ENCODE data around the gene TRMO. TPM values are rescaled to one million over a fixed set of nuclear protein-coding genes. Genes with fewer than 3 reads are reported as not detected.

The TRMO gene
- total RNA-seq, 1 donor from 2014 or later = 12.7 TPM

DNA sequence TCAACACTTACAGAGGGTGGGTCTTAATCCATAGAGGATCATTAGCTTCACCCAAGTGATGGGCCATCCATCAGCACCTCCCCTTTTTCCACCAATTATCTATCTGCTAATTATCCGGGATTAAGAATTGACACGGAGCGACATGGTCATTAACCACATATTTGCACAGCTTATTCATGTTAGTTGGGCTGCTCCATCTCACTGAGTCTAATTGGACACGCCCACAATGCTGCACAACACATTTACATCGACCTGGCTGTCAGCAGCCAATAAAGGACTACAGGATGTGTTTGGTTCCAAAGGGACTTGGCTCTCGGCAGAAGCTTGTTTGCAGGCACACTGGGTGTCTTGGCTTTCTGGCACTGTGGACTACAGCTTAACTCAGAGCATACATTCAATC, 47.7 kb downstream of the TRMO start:
- H3K27me3 Mint-ChIP-seq (ENCODE audit: low read depth) = peaks cover 63% of the 10 kb centered on the region
- TF ChIP-seq, protein P1, sequence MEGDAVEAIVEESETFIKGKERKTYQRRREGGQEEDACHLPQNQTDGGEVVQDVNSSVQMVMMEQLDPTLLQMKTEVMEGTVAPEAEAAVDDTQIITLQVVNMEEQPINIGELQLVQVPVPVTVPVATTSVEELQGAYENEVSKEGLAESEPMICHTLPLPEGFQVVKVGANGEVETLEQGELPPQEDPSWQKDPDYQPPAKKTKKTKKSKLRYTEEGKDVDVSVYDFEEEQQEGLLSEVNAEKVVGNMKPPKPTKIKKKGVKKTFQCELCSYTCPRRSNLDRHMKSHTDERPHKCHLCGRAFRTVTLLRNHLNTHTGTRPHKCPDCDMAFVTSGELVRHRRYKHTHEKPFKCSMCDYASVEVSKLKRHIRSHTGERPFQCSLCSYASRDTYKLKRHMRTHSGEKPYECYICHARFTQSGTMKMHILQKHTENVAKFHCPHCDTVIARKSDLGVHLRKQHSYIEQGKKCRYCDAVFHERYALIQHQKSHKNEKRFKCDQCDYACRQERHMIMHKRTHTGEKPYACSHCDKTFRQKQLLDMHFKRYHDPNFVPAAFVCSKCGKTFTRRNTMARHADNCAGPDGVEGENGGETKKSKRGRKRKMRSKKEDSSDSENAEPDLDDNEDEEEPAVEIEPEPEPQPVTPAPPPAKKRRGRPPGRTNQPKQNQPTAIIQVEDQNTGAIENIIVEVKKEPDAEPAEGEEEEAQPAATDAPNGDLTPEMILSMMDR (IDR thresholded peaks at IDR 0.05; ENCODE audit: unreplicated experiment) = no peak
- H3K4me3 Mint-ChIP-seq = no peak overlapping the region
- H3K27ac Mint-ChIP-seq = no peak overlapping the region
- no peaks in the 10 kb centered on the region for H3K36me3 Mint-ChIP-seq
- peaks cover 2% of the 10 kb centered on the region for H3K4me1 Mint-ChIP-seq
- no peak for DNase-seq (ENCODE audit: low spot score in 2 of 2, unreplicated experiment in 2 of 2)
- no peaks in the 10 kb centered on the region for H3K9me3 Mint-ChIP-seq

DNA sequence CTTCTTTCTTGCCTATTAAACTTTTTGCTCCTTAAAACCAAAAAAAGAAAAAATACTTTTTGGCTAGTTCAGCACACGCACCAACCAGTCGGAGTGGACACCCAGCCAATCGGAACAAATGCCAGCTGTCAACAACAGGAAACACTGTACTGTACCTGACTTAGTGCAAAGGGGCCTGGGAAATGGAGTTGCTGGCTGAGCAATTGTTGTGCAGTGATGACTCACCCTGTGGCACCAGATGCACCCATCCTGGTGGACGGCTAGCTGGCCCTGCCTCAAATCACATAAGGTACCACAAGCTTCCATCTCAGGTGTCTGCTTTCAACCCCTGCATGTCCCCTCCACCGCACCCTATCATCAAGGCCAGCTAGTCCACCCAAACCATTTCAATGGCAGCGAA, 48.4 kb downstream of the TRMO start:
- Mint-ChIP-seq H3K4me3 (no peak overlapping the region), H3K27me3 (ENCODE audit: low read depth) (peaks cover 66% of the 10 kb centered on the region), H3K36me3 (no peaks in the 10 kb centered on the region)

DNA sequence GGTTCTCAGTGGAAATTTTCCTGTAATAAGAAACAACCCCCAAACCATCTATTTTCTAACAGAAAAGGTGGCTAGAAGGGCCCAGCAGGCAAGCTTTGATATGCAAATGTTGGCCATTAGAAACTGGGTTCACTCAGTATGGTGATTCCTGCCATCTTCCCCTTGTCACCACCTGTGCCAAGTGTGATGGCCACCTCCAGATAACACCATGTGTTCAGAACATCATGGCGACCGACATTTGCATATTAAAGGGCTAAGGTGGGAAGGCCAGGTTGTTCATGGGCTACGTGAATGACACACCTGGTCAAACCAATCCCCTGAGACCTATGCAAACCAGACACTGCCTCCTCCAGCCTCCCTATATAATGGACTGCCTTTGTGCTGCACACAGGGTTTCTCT, 48.9 kb downstream of the TRMO start:
- Mint-ChIP-seq H3K27me3 (ENCODE audit: low read depth) (peaks cover 68% of the 10 kb centered on the region), H3K36me3 (no peaks in the 10 kb centered on the region), H3K9me3 (no peaks in the 10 kb centered on the region), H3K4me3 (no peak overlapping the region), H3K27ac (no peak overlapping the region), H3K4me1 (peaks cover 6% of the 10 kb centered on the region)
- no peak for DNase-seq (ENCODE audit: low spot score in 2 of 2, unreplicated experiment in 2 of 2)
- TF ChIP-seq, protein P1 (IDR thresholded peaks at IDR 0.05; ENCODE audit: unreplicated experiment) = no peak

More for the DNA sequence above, 48.4 kb downstream of the TRMO start:
- Mint-ChIP-seq H3K9me3 (no peaks in the 10 kb centered on the region), H3K4me1 (peaks cover 6% of the 10 kb centered on the region), H3K27ac (no peak overlapping the region)
- DNase-seq (ENCODE audit: low spot score in 2 of 2, unreplicated experiment in 2 of 2) = no peak
- TF ChIP-seq, protein P1 (IDR thresholded peaks at IDR 0.05; ENCODE audit: unreplicated experiment) = no peak

DNA sequence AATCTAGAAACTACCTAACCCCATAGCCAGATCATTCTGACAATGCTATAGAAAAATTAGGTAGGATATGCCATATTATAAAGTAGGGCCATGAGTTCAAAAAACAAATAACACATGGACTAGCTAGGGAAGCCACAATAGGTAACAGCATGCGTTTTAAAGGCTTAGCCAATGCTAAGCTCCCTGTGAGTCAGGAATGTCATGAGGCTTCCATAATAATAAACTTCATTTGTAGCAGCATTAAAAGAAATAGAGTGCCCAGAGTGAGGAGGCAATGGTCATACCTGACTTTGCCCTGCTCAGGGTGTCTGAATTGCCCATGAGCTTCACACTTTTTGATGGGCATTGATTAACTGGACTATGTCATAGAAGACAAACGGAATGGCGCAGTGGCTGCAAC, 53.4 kb downstream of the TRMO start:
- Mint-ChIP-seq H3K36me3 (no peaks in the 10 kb centered on the region), H3K27ac (no peak overlapping the region), H3K4me3 (no peak overlapping the region), H3K9me3 (peaks cover 21% of the 10 kb centered on the region), H3K4me1 (peaks cover 4% of the 10 kb centered on the region), H3K27me3 (ENCODE audit: low read depth) (peaks cover 72% of the 10 kb centered on the region)
- DNase-seq (ENCODE audit: low spot score in 2 of 2, unreplicated experiment in 2 of 2) = no peak
- TF ChIP-seq, protein P1 (IDR thresholded peaks at IDR 0.05; ENCODE audit: unreplicated experiment) = no peak

DNA sequence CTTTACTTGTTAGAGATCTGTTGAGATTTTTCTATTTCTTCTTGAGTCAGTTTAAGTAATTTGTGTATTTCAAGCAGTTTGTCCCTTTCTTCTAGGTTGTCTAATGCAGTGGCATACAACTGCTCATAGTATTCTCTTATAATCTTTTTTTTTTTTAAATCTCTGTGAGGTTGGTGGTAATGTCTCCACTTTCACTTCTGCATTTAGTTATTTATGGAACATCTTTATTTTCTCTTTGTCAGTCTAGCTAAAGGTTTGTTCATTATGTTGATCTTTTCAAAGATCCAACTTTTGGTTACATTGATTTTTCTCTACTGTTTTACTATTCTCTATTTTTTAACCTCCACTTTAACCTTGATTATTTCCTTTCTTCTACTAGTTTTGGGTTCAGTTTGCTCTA, 55.5 kb downstream of the TRMO start:
- Mint-ChIP-seq H3K36me3 (no peaks in the 10 kb centered on the region), H3K27ac (no peak overlapping the region), H3K9me3 (peaks cover 21% of the 10 kb centered on the region), H3K4me1 (peaks cover 4% of the 10 kb centered on the region), H3K27me3 (ENCODE audit: low read depth) (peaks cover 85% of the 10 kb centered on the region), H3K4me3 (no peak overlapping the region)
- DNase-seq (ENCODE audit: low spot score in 2 of 2, unreplicated experiment in 2 of 2) = no peak
- TF ChIP-seq, protein P1 (IDR thresholded peaks at IDR 0.05; ENCODE audit: unreplicated experiment) = no peak

DNA sequence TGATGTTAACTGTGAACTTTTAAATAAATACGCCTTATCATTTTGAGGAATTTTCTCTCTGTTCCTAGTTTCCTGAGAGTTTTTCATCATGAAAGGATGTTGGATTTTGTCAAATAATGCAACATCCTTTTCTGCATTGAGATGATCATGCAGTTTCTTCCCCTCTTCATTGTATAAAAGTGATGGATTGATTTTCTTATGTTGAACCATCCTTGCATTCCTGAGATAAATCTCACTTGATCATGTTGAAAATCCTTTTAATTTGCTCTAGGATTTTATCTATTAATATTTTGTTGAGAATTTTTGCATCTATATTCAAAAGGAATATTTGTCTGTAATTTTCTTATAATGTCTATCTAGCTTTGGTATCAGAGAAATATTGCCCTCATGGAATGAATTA, 56.0 kb downstream of the TRMO start:
- TF ChIP-seq, protein P1 (IDR thresholded peaks at IDR 0.05; ENCODE audit: unreplicated experiment) = no peak

More for the DNA sequence above, 56.0 kb downstream of the TRMO start:
- peaks cover 21% of the 10 kb centered on the region for H3K9me3 Mint-ChIP-seq
- H3K27ac Mint-ChIP-seq = no peak overlapping the region
- peaks cover 85% of the 10 kb centered on the region for H3K27me3 Mint-ChIP-seq (ENCODE audit: low read depth)
- DNase-seq (ENCODE audit: low spot score in 2 of 2, unreplicated experiment in 2 of 2) = no peak
- H3K4me3 Mint-ChIP-seq = no peak overlapping the region
- peaks cover 4% of the 10 kb centered on the region for H3K4me1 Mint-ChIP-seq
- H3K36me3 Mint-ChIP-seq = no peaks in the 10 kb centered on the region
